ENCODE data around the gene SUPT6H.
A peak's percentile ranks its signal among the peaks of the same experiment; 100 is the strongest.

Gene SUPT6H

GRCh38 chr17:28748852-28749515 is 87.0 kb downstream of the SUPT6H start:
- Histone ChIP-seq H3K4me3 (ENCODE audit: low read depth in 1 of 2, low read length in 2 of 2) (no peak overlapping the region), H3K9me3 (ENCODE audit: control insufficient read depth in 1 of 2, low read length in 2 of 2) (no peaks in the 10 kb centered on the region), H3K27ac (ENCODE audit: low read length) (peak overlapping the region; percentile 23), H3K36me3 (ENCODE audit: control insufficient read depth in 1 of 2, insufficient read depth in 2 of 2, low read length in 2 of 2) (peaks cover 3 to 10% of the 10 kb centered on the region in 2 donors), H3K4me1 (ENCODE audit: control insufficient read depth in 1 of 2, insufficient read depth in 2 of 2, low read length in 2 of 2) (peaks cover 12 to 28% of the 10 kb centered on the region in 2 donors), H3K27me3 (ENCODE audit: low read depth, low read length) (no peaks in the 10 kb centered on the region)

DNA sequence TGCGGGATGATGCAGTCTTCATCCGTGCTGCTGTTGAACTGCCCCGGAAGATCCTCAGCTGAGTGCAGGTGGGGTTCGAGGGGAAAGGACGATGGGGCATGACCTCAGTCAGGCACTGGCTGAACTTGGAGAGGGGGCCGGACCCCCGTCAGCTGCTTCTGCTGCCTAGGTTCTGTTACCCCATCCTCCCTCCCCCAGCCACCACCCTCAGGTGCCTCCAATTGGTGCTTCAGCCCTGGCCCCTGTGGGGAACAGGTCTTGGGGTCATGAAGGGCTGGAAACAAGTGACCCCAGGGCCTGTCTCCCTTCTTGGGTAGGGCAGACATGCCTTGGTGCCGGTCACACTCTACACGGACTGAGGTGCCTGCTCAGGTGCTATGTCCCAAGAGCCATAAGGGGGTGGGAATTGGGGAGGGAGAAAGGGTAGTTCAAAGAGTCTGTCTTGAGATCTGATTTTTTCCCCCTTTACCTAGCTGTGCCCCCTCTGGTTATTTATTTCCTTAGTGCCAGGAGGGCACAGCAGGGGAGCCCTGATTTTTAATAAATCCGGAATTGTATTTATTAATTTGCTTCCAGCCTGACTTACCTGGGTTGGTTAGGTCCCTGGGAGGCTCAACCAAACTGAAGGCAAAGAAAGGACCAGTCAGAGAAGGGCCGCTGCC is 87.6 kb downstream of the SUPT6H start:
- no peaks in the 10 kb centered on the region for H3K9me3 ChIP-seq (ENCODE audit: control insufficient read depth in 1 of 2, low read length in 2 of 2)
- H3K4me1 ChIP-seq (ENCODE audit: control insufficient read depth in 1 of 2, insufficient read depth in 2 of 2, low read length in 2 of 2) = peaks cover 12 to 27% of the 10 kb centered on the region in 2 donors
- no peak overlapping the region for H3K4me3 ChIP-seq (ENCODE audit: low read depth in 1 of 2, low read length in 2 of 2)
- peak overlapping the region; percentile 23 for H3K27ac ChIP-seq (ENCODE audit: low read length)
- peaks cover 3 to 10% of the 10 kb centered on the region in 2 donors for H3K36me3 ChIP-seq (ENCODE audit: control insufficient read depth in 1 of 2, insufficient read depth in 2 of 2, low read length in 2 of 2)
- no peaks in the 10 kb centered on the region for H3K27me3 ChIP-seq (ENCODE audit: low read depth, low read length)

GRCh38 chr17:28750178-28751047 is 88.4 kb downstream of the SUPT6H start:
- H3K36me3 ChIP-seq (ENCODE audit: control insufficient read depth in 1 of 2, insufficient read depth in 2 of 2, low read length in 2 of 2) = peaks cover 3 to 10% of the 10 kb centered on the region in 2 donors
- H3K4me3 ChIP-seq (ENCODE audit: low read depth in 1 of 2, low read length in 2 of 2) = no peak overlapping the region

GRCh38 chr17:28751600-28752366 is 89.8 kb downstream of the SUPT6H start:
- H3K4me3 ChIP-seq (ENCODE audit: low read depth in 1 of 2, low read length in 2 of 2) = no peak overlapping the region

More at GRCh38 chr17:28750178-28751047, 88.4 kb downstream of the SUPT6H start:
- Histone ChIP-seq H3K27ac (ENCODE audit: low read length) (peak overlapping the region; percentile 23), H3K27me3 (ENCODE audit: low read depth, low read length) (no peaks in the 10 kb centered on the region), H3K4me1 (ENCODE audit: control insufficient read depth in 1 of 2, insufficient read depth in 2 of 2, low read length in 2 of 2) (peaks cover 12 to 19% of the 10 kb centered on the region in 2 donors), H3K9me3 (ENCODE audit: control insufficient read depth in 1 of 2, low read length in 2 of 2) (no peaks in the 10 kb centered on the region)

More at GRCh38 chr17:28751600-28752366, 89.8 kb downstream of the SUPT6H start:
- Histone ChIP-seq H3K36me3 (ENCODE audit: control insufficient read depth in 1 of 2, insufficient read depth in 2 of 2, low read length in 2 of 2) (peaks cover 3 to 11% of the 10 kb centered on the region in 2 donors), H3K27ac (ENCODE audit: low read length) (no peak overlapping the region), H3K9me3 (ENCODE audit: control insufficient read depth in 1 of 2, low read length in 2 of 2) (no peaks in the 10 kb centered on the region), H3K4me1 (ENCODE audit: control insufficient read depth in 1 of 2, insufficient read depth in 2 of 2, low read length in 2 of 2) (peaks cover 5 to 6% of the 10 kb centered on the region in 2 donors), H3K27me3 (ENCODE audit: low read depth, low read length) (no peaks in the 10 kb centered on the region)
